ENCODE results near the gene ADAMTS4. TPM values are rescaled to one million over a fixed set of nuclear protein-coding genes. Genes with fewer than 3 reads are reported as not detected.

Gene ADAMTS4
- total and polyA plus RNA-seq, 2 donors (not counting 1 experiment from before 2014, with no cell fraction given): 1.0 to 1.3 TPM

GRCh38 chr1:161162052-161162451, 36.8 kb downstream of the ADAMTS4 start:
- Histone ChIP-seq H3K4me3 (replicated peaks in 1 of 4; ENCODE audit: control extremely low read depth in 1 of 4, insufficient read depth in 1 of 4, low read depth in 3 of 4, low read length in 4 of 4) (no peak overlapping the region), H4K20me1 (ENCODE audit: control insufficient read depth, extremely low read depth, insufficient read depth, low read length) (no peaks in the 10 kb centered on the region), H3K4me1 (ENCODE audit: control insufficient read depth, extremely low read depth, insufficient read depth, low read length) (peaks cover 15% of the 10 kb centered on the region), H2AFZ (ENCODE audit: low read length) (no peak overlapping the region), H3K79me2 (ENCODE audit: control insufficient read depth, insufficient read depth, low read length) (peaks cover 16% of the 10 kb centered on the region), H3K27ac (ENCODE audit: insufficient read depth, low read length) (no peak overlapping the region), H3K9ac (ENCODE audit: insufficient read depth, low read length) (no peak overlapping the region), H3K36me3 (ENCODE audit: control insufficient read depth, insufficient read depth, low read length) (peaks cover 23% of the 10 kb centered on the region), H3K4me2 (ENCODE audit: extremely low read depth, insufficient read depth, low read length) (no peak overlapping the region), H3K9me3 (ENCODE audit: control insufficient read depth, insufficient read depth, low read depth, low read length) (no peaks in the 10 kb centered on the region), H3K27me3 (ENCODE audit: control insufficient read depth, insufficient read depth, low read length) (no peaks in the 10 kb centered on the region)
- TF ChIP-seq CTCF (conservative IDR thresholded peaks at IDR 0.05 in 1 of 2, IDR thresholded peaks at IDR 0.05 in 1 of 2; ENCODE audit: low read depth in 1 of 2, low read length in 2 of 2) (no peak), EZH2 (IDR thresholded peaks at IDR 0.05; ENCODE audit: low read length, missing control alignments) (no peak)
- no peak for DNase-seq (ENCODE audit: low read depth in 2 of 2)

GRCh38 chr1:161161652-161162051, 37.2 kb downstream of the ADAMTS4 start:
- Histone ChIP-seq H4K20me1 (ENCODE audit: control insufficient read depth, extremely low read depth, insufficient read depth, low read length) (no peaks in the 10 kb centered on the region), H3K4me1 (ENCODE audit: control insufficient read depth, extremely low read depth, insufficient read depth, low read length) (peaks cover 12% of the 10 kb centered on the region), H3K27ac (ENCODE audit: insufficient read depth, low read length) (no peak overlapping the region), H3K9ac (ENCODE audit: insufficient read depth, low read length) (no peak overlapping the region), H3K4me2 (ENCODE audit: extremely low read depth, insufficient read depth, low read length) (no peak overlapping the region), H3K4me3 (replicated peaks in 1 of 4; ENCODE audit: control extremely low read depth in 1 of 4, insufficient read depth in 1 of 4, low read depth in 3 of 4, low read length in 4 of 4) (no peak overlapping the region), H3K36me3 (ENCODE audit: control insufficient read depth, insufficient read depth, low read length) (peaks cover 27% of the 10 kb centered on the region), H3K79me2 (ENCODE audit: control insufficient read depth, insufficient read depth, low read length) (peaks cover 16% of the 10 kb centered on the region), H3K9me3 (ENCODE audit: control insufficient read depth, insufficient read depth, low read depth, low read length) (no peaks in the 10 kb centered on the region), H3K27me3 (ENCODE audit: control insufficient read depth, insufficient read depth, low read length) (no peaks in the 10 kb centered on the region), H2AFZ (ENCODE audit: low read length) (no peak overlapping the region)
- TF ChIP-seq EZH2 (IDR thresholded peaks at IDR 0.05; ENCODE audit: low read length, missing control alignments) (no peak), CTCF (conservative IDR thresholded peaks at IDR 0.05 in 1 of 2, IDR thresholded peaks at IDR 0.05 in 1 of 2; ENCODE audit: low read depth in 1 of 2, low read length in 2 of 2) (no peak)
- no peak for DNase-seq (ENCODE audit: low read depth in 2 of 2)

GRCh38 chr1:161160671-161161145, 38.1 kb downstream of the ADAMTS4 start:
- Histone ChIP-seq H3K36me3 (ENCODE audit: control insufficient read depth, insufficient read depth, low read length) (peaks cover 27% of the 10 kb centered on the region), H3K9me3 (ENCODE audit: control insufficient read depth, insufficient read depth, low read depth, low read length) (no peaks in the 10 kb centered on the region), H3K27ac (ENCODE audit: insufficient read depth, low read length) (no peak overlapping the region), H3K4me2 (ENCODE audit: extremely low read depth, insufficient read depth, low read length) (peak overlapping the region; percentile 88), H4K20me1 (ENCODE audit: control insufficient read depth, extremely low read depth, insufficient read depth, low read length) (no peaks in the 10 kb centered on the region), H3K4me1 (ENCODE audit: control insufficient read depth, extremely low read depth, insufficient read depth, low read length) (peaks cover 12% of the 10 kb centered on the region), H2AFZ (ENCODE audit: low read length) (no peak overlapping the region), H3K4me3 (replicated peaks in 1 of 4; ENCODE audit: control extremely low read depth in 1 of 4, insufficient read depth in 1 of 4, low read depth in 3 of 4, low read length in 4 of 4) (no peak overlapping the region), H3K9ac (ENCODE audit: insufficient read depth, low read length) (no peak overlapping the region), H3K79me2 (ENCODE audit: control insufficient read depth, insufficient read depth, low read length) (peaks cover 16% of the 10 kb centered on the region), H3K27me3 (ENCODE audit: control insufficient read depth, insufficient read depth, low read length) (no peaks in the 10 kb centered on the region)
- no peak for DNase-seq (ENCODE audit: low read depth in 2 of 2)
- no peak for TF ChIP-seq CTCF (conservative IDR thresholded peaks at IDR 0.05 in 1 of 2, IDR thresholded peaks at IDR 0.05 in 1 of 2; ENCODE audit: low read depth in 1 of 2, low read length in 2 of 2)
- no peak for TF ChIP-seq EZH2 (IDR thresholded peaks at IDR 0.05; ENCODE audit: low read length, missing control alignments)

Data from fibroblast of lung (primary cell).